GM10266 (cell line): ENCODE results near the gene LPA.

Experiments used
- DNase-seq: peaks from one replicate; pipeline ENCODE4 v3.0.0; 2012; ENCODE audit errors: extremely low spot score
- CTCF ChIP-seq: IDR thresholded peaks from 2 replicates; pipeline ENCODE4 v1.5.1; 2012; ENCODE audit warnings: mild to moderate bottlenecking, low read depth; ENCODE audit not compliant: control insufficient read depth, insufficient read depth; ENCODE audit errors: missing control alignments

Gene LPA

GRCh38 chr6:160519133-160519532 is 144.9 kb downstream of the LPA start:
- DNase-seq, result no peak
- TF ChIP-seq CTCF, result no peak

- no peak for DNase-seq
- no peak for TF ChIP-seq CTCF
These were observed 150.2 kb downstream of the LPA start for GRCh38 chr6:160513836-160514235.

GRCh38 chr6:160510976-160511617 is 153.0 kb downstream of the LPA start:
- TF ChIP-seq CTCF, result no peak
- DNase-seq, result no peak

GRCh38 chr6:160510199-160510598 is 153.9 kb downstream of the LPA start:
- no peak for DNase-seq
- TF ChIP-seq CTCF, result no peak

GRCh38 chr6:160509610-160510009 is 154.5 kb downstream of the LPA start:
- no peak for DNase-seq
- TF ChIP-seq CTCF, result no peak

GRCh38 chr6:160508599-160508998 is 155.5 kb downstream of the LPA start:
- TF ChIP-seq CTCF, result no peak
- DNase-seq, result no peak

- DNase-seq, result no peak
- no peak for TF ChIP-seq CTCF
These were observed 156.7 kb downstream of the LPA start for GRCh38 chr6:160507420-160507819.
